OCI-LY1 (cell line): ENCODE measurements around the gene GLIS1.

Experiments used
- H2AFZ ChIP-seq: fragments of 200-600 bp; sonication (generic), shearing (Covaris generic); 2 replicates; pipeline ENCODE4 v1.6.0; 2014; ENCODE audit warnings: antibody characterized with exemption, mild to moderate bottlenecking, low read length
- H3F3A ChIP-seq: fragments of 200-600 bp; sonication (generic), shearing (Covaris generic); 2 replicates; pipeline ENCODE4 v1.6.0; 2014; ENCODE audit warnings: mild to moderate bottlenecking, antibody characterized with exemption, low read length, moderate library complexity; ENCODE audit not compliant: insufficient read depth
- H3K27ac ChIP-seq: fragments of 200-600 bp; sonication (generic); 2 replicates; pipeline ENCODE4 v1.5.1; 2014; ENCODE audit warnings: low read length, mixed run types, mild to moderate bottlenecking, low read depth; ENCODE audit not compliant: poor library complexity, severe bottlenecking
- H3K27me3 ChIP-seq: fragments of 200-600 bp; sonication (generic); 2 replicates; pipeline ENCODE4 v1.6.0; 2014; ENCODE audit warnings: antibody characterized with exemption, mild to moderate bottlenecking, low read length, moderate library complexity; ENCODE audit not compliant: insufficient read depth
- H3K36me3 ChIP-seq: fragments of 200-600 bp; sonication (generic); 2 replicates; pipeline ENCODE4 v1.6.1; 2014; ENCODE audit warnings: mild to moderate bottlenecking, antibody characterized with exemption, low read length, moderate library complexity, mixed read lengths; ENCODE audit not compliant: insufficient read depth
- H3K4me1 ChIP-seq: fragments of 200-600 bp; sonication (generic); 2 replicates; pipeline ENCODE4 v1.5.1; 2014; ENCODE audit warnings: mild to moderate bottlenecking, low read length, moderate library complexity; ENCODE audit not compliant: insufficient read depth, severe bottlenecking
- H3K4me2 ChIP-seq: fragments of 200-600 bp; sonication (generic), shearing (Covaris generic); 2 replicates; pipeline ENCODE4 v1.6.1; 2014; ENCODE audit warnings: low read length
- H3K4me3 ChIP-seq: fragments of 200-600 bp; sonication (generic); 2 replicates; pipeline ENCODE4 v1.5.1; 2014; ENCODE audit warnings: low read length, low read depth, mild to moderate bottlenecking, mixed read lengths; ENCODE audit not compliant: poor library complexity, severe bottlenecking
- H3K79me2 ChIP-seq: fragments of 200-600 bp; shearing (Covaris generic); 2 replicates; pipeline ENCODE4 v1.6.1; 2016; ENCODE audit warnings: mixed run types, low read length, mixed read lengths; ENCODE audit not compliant: insufficient read depth
- H3K9ac ChIP-seq: fragments of 200-600 bp; sonication (generic), shearing (Covaris generic); 2 replicates; pipeline ENCODE4 v1.6.1; 2014; ENCODE audit warnings: mild to moderate bottlenecking, low read length, mixed read lengths
- H3K9me2 ChIP-seq: fragments of 200-600 bp; sonication (generic), shearing (Covaris generic); 2 replicates; pipeline ENCODE4 v1.6.1; 2014; ENCODE audit warnings: low read depth, mild to moderate bottlenecking, low read length, mixed read lengths
- H3K9me3 ChIP-seq: fragments of 200-600 bp; shearing (Covaris generic); 2 replicates; pipeline ENCODE4 v1.6.1; 2014; ENCODE audit warnings: low read length, mixed read lengths
- H4K20me1 ChIP-seq: fragments of 200-600 bp; sonication (generic), shearing (Covaris generic); 2 replicates; pipeline ENCODE4 v1.6.0; 2016; ENCODE audit warnings: mild to moderate bottlenecking, low read length; ENCODE audit not compliant: insufficient read depth
- CTCF ChIP-seq: fragments of 200-600 bp; sonication (generic), shearing (Covaris generic); IDR thresholded peaks from 2 replicates; pipeline ENCODE4 v1.5.1; 2017; ENCODE audit warnings: mild to moderate bottlenecking, antibody characterized with exemption, low read length, moderate library complexity, mixed read lengths
- EZH2 ChIP-seq: fragments of 200-600 bp; sonication (generic), shearing (Covaris generic); IDR thresholded peaks from 2 replicates; pipeline ENCODE4 v1.8.0; 2017; ENCODE audit warnings: borderline replicate concordance, mixed run types, mild to moderate bottlenecking, antibody characterized with exemption, low read length, moderate library complexity, mixed read lengths

Gene GLIS1

GRCh38 chr1:53737648-53738204 is 1.2 kb downstream of the GLIS1 start:
- H3K9ac ChIP-seq: no peak overlapping the region
- H3K27me3 ChIP-seq: peaks cover 5% of the 10 kb centered on the region; the same call in 1 of the 2 replicates
- H3K4me3 ChIP-seq: no peak overlapping the region
- no peak overlapping the region for H3K4me2 ChIP-seq
- H3K27ac ChIP-seq: no peak overlapping the region
- H3K9me3 ChIP-seq: peaks cover under 1% of the 10 kb centered on the region; the same call in 1 of the 2 replicates
- no peaks in the 10 kb centered on the region; the same call in 1 of the 2 replicates for H3K36me3 ChIP-seq
- TF ChIP-seq CTCF (no peak), EZH2 (no peak)
- H3K4me1 ChIP-seq: peaks cover 6% of the 10 kb centered on the region
- no peaks in the 10 kb centered on the region for H4K20me1 ChIP-seq
- H3K9me2 ChIP-seq: no peaks in the 10 kb centered on the region
- no peaks in the 10 kb centered on the region for H3F3A ChIP-seq
- H2AFZ ChIP-seq: no peak overlapping the region
- H3K79me2 ChIP-seq: no peaks in the 10 kb centered on the region

DNA sequence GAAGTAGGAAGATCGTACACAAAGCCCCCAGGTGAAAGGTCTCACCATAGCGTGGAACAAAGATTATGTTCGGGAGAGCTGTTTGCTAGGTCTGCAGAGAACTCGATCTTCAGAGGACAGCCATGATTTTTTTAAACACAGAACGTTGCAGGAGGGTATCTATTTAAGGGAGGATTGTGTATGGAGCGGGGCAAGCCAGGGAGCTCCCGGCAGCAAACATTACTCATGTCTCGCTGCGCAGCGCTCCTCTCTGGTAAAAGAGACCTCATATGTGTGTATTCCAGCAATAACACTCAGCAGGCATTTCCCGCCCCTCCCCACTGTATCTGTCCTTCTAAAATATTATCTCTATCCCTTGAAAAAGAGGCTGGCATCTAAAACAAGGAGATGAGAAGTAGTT is 2.7 kb downstream of the GLIS1 start:
- no peak overlapping the region for H2AFZ ChIP-seq
- H3K27ac ChIP-seq: no peak overlapping the region
- H3K4me1 ChIP-seq: peaks cover 6% of the 10 kb centered on the region
- no peaks in the 10 kb centered on the region for H3K79me2 ChIP-seq
- no peaks in the 10 kb centered on the region for H3K9me2 ChIP-seq
- peaks cover 5% of the 10 kb centered on the region; the same call in 1 of the 2 replicates for H3K27me3 ChIP-seq
- no peak overlapping the region for H3K4me2 ChIP-seq
- H3F3A ChIP-seq: no peaks in the 10 kb centered on the region
- no peaks in the 10 kb centered on the region for H3K36me3 ChIP-seq
- TF ChIP-seq CTCF: no peak
- TF ChIP-seq EZH2: no peak
- no peaks in the 10 kb centered on the region for H3K9me3 ChIP-seq
- H3K4me3 ChIP-seq: no peak overlapping the region
- no peaks in the 10 kb centered on the region for H4K20me1 ChIP-seq
- no peak overlapping the region for H3K9ac ChIP-seq

- Histone ChIP-seq H3K4me2 (no peak overlapping the region), H3K79me2 (no peaks in the 10 kb centered on the region), H2AFZ (no peak overlapping the region), H3K27ac (no peak overlapping the region), H3K4me3 (no peak overlapping the region), H3K9me2 (no peaks in the 10 kb centered on the region), H3K27me3 (peaks cover 5% of the 10 kb centered on the region; the same call in 1 of the 2 replicates), H3K4me1 (peaks cover 6% of the 10 kb centered on the region), H3F3A (no peaks in the 10 kb centered on the region), H3K36me3 (no peaks in the 10 kb centered on the region), H4K20me1 (no peaks in the 10 kb centered on the region), H3K9ac (no peak overlapping the region), H3K9me3 (no peaks in the 10 kb centered on the region)
- TF ChIP-seq CTCF: no peak
- no peak for TF ChIP-seq EZH2
Measured at GRCh38 chr1:53735681-53736080, 3.3 kb downstream of the GLIS1 start.
